AG04449 (cell line): Measurements from ENCODE around the gene SLIT1.
"Not testable (repeated sequence)": the region's sequence is repeated elsewhere in the genome, so short reads cannot be mapped to it uniquely, and the experiment has no call there.

Source experiments
- CTCF ChIA-PET: fragments of 350-600 bp; formaldehyde crosslinking; extraction: SDS; loops from one replicate; lab custom pipeline; 2021; ENCODE audit warnings: antibody characterized with exemption; lab: Yijun Ruan, JAX
- POLR2A ChIA-PET: fragments of 400-600, 350-600 bp; formaldehyde crosslinking; extraction: SDS; loops from one replicate; lab custom pipeline; 2020; ENCODE audit warnings: antibody characterized with exemption, inconsistent platforms; lab: Yijun Ruan, JAX
- DNase-seq: peaks from one replicate; pipeline ENCODE4 v3.0.0-alpha.2; 2010; ENCODE audit warnings: low read depth, low spot score
- H3K4me3 ChIP-seq: 2 replicates; pipeline ENCODE4 v1.5.1; 2011; ENCODE audit warnings: low read depth, mild to moderate bottlenecking, control low read depth, low read length
- TF ChIP-seq, protein P1 (sequence below): IDR thresholded peaks from one replicate; pipeline ENCODE4 v1.5.1; 2011; ENCODE audit warnings: mild to moderate bottlenecking, moderate library complexity, low read length, control low read depth, inconsistent platforms; ENCODE audit not compliant: insufficient read depth; ENCODE audit errors: missing control alignments

Gene SLIT1

DNA sequence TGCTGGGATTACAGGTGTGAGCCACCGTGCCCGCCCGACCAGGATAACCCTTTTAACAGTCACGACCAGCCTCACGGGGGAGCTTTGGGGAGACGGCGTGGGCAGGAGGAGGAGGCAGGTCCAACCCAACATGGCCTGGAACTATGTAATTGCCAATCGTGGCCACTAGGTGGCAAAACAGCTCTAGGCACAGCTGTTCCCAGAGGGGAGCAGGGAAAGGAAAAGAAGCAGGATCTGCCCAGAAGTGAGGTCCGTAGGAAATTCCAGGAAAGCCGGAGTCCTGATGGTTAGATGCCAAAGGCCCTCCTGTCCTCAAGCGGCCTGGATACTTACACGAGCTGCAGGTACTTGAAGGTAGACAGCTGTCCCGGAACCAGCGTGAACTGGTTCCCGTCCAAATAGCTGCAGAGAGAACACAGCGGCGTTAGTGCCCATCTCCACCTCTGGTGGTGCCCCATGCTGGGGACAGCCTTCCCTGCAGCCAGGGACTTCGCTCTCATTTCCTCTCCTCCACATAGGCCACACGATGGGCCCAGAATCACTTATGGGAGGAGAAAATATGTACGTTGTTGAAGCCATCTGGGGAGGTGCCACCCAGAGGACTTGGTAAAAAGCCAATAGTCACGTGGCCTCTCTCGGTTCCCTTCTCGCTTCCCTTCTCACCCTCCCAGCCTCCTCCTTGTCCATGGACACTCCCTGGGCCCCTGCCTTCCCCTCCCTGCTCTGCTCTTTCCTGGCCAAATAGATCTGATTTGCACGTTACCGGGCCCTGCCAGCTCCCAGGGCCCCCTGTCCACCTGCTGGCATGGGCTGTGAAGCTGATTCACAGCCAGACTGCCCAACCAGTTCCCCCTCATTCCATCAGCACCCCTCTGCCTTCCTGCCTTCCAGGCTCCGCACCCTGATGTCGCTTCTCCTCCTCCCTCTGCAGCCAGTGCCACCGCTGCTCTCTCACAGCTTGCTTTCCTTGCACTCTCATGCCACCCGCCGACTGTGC, 148.1 kb downstream of the SLIT1 start:
- TF ChIP-seq, protein P1, sequence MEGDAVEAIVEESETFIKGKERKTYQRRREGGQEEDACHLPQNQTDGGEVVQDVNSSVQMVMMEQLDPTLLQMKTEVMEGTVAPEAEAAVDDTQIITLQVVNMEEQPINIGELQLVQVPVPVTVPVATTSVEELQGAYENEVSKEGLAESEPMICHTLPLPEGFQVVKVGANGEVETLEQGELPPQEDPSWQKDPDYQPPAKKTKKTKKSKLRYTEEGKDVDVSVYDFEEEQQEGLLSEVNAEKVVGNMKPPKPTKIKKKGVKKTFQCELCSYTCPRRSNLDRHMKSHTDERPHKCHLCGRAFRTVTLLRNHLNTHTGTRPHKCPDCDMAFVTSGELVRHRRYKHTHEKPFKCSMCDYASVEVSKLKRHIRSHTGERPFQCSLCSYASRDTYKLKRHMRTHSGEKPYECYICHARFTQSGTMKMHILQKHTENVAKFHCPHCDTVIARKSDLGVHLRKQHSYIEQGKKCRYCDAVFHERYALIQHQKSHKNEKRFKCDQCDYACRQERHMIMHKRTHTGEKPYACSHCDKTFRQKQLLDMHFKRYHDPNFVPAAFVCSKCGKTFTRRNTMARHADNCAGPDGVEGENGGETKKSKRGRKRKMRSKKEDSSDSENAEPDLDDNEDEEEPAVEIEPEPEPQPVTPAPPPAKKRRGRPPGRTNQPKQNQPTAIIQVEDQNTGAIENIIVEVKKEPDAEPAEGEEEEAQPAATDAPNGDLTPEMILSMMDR, result peak; percentile 88
- H3K4me3 ChIP-seq, result peak overlapping the region; percentile 51
- DNase-seq, result no peak
- CTCF ChIA-PET, result interaction anchor here (0.8 to 10.6 kb wide), 44 partner anchors 10 to 642 kb away, joined by 3 to 153 read pairs (median 5); partner anchors contain the start of gene LCOR
- POLR2A ChIA-PET, result no interaction called here

DNA sequence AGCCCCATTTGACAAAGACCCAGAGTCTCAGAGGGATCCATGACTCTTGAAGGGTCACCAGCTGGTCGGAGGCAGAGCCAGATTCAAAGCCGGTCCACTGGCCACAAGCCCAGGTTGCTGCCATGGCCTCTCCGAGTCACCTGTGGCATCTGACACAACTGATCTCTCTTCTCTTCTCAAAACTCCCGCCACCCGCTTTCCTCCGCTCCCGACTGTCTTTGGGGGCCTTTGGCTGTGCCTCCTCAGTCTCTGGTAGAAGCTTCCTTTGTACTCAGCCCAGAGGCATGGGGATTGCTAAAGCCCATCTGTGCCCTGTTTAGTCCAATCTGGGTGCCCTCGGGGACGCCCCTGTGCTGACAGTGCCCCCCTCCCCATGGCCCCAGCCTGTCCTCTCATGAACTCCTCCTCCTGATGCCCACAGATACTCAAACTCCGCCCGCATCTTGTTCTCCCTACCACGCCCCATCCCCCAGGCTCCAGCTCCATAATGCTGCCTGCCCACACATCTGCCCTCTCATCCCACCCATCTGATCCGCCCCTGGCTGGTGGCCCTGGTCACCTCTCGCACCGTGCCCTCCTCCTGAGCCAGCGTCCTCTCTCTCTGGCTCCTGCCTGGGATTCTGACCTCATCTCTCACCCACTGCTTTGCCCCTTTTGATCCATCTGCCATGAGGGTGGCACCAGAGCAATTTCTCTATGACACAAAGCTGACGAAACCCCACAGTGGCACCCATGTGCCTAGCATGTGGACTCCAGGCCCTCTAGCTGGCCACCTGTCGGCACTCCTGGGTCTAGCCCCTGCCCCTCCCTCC, 150.6 kb downstream of the SLIT1 start:
- TF ChIP-seq, protein P1, result no peak
- ChIA-PET CTCF (interaction anchor here (0.8 to 10.6 kb wide), 11 partner anchors 8 to 232 kb away, joined by 3 to 153 read pairs (median 25); no protein-coding TSS in a partner anchor), POLR2A (interaction anchor here (0.7 kb wide), 1 partner anchor 11 kb away, joined by 4 read pairs; no protein-coding TSS in a partner anchor)
- DNase-seq, result no peak
- no peak overlapping the region for H3K4me3 ChIP-seq

DNA sequence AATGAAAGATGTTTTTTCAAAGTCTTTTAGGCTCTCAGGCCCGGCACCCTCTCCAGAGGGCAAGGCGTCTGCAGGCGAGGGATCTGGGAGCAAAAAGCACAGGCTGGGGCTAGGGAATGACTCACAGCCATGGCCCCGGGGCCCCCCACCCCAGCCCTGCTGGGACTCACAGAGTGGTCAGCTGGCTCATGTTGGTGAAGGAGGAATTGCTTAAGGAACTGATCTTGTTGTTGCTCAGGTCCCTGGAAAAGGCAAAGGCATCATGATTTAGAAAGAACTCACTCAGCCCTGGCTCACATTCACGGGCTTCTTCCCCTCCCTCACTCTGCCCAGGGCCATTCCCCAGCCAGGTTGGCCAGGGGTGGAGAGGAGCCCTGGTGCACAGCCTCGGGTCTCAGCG, 151.5 kb downstream of the SLIT1 start:
- ChIA-PET CTCF (interaction anchor here (1.1 to 10.6 kb wide), 6 partner anchors 7 to 200 kb away, joined by 3 to 153 read pairs (median 18); no protein-coding TSS in a partner anchor), POLR2A (no interaction called here)

DNA sequence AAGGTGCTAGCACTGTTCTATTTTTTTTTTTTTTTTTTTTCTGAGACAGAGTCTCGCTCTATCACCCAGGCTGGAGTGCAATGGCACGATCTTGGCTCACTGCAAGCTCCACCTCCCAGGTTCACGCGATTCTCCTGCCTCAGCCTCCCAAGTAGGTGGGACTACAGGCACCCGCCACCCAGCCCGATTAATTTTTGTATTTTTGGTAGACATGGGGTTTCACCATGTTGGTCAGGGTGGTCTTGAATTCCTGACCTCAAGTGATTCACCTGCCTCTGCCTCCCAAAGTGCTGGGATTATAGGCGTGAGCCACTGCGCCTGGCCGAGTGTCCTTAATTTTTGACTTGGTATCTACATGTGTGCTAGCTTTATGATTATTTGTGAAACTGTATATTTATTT, 151.9 kb downstream of the SLIT1 start:
- H3K4me3 ChIP-seq, DNase-seq, POLR2A ChIA-PET: not testable (repeated sequence)
- CTCF ChIA-PET, result interaction anchor here (1.1 to 10.6 kb wide), 5 partner anchors 7 to 639 kb away, joined by 3 to 153 read pairs (median 6); no protein-coding TSS in a partner anchor

More for the DNA sequence above, 151.5 kb downstream of the SLIT1 start:
- TF ChIP-seq, protein P1, result no peak
- H3K4me3 ChIP-seq, result no peak overlapping the region
- DNase-seq, result no peak

DNA sequence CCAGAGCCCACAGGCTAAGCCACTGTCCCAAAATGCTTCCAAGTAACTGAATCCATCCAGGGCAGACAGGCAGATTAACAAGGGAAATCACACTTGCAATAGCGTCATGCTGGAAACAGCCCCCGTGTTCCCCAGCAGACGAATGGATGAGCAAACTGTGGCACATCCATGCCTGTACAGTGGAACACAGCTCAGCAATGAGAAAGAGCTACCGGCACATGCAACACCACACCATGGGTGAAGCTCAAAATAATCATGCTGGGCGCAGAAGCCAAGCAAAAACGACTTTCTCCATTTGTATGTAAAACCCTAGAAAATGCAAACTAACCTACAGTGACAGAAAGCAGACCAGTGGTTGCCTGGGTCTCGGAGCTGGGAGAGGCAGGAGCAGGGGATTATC, 153.1 kb downstream of the SLIT1 start:
- no peak overlapping the region for H3K4me3 ChIP-seq
- POLR2A ChIA-PET, result no interaction called here
- TF ChIP-seq, protein P1, result no peak
- CTCF ChIA-PET, result interaction anchor here (0.7 to 10.6 kb wide), 5 partner anchors 6 to 637 kb away, joined by 3 to 153 read pairs (median 3); no protein-coding TSS in a partner anchor
- no peak for DNase-seq

DNA sequence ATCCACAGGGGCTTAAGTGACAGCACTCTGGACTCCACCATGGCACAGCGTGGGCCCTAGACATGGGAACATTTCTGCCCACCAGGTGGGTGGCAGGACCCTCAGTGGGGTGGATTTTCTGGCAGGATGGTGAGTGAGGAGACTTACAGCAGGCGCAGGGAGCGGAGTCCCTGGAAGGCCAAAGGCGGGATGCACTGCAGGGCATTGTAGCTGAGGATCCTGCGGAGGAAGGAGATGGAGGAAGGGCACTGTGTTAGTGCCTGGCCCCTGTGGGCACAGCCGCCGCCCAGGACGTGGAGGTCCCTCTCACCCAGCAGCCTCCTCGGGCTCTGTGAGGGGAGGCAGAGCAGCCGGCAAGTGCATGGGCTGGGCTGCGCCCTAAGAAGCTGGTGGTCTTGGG, 154.3 kb downstream of the SLIT1 start:
- TF ChIP-seq, protein P1, result no peak
- H3K4me3 ChIP-seq, result no peak overlapping the region
- POLR2A ChIA-PET, result no interaction called here
- DNase-seq, result no peak
- CTCF ChIA-PET, result interaction anchor here (0.6 to 10.6 kb wide), 5 partner anchors 5 to 302 kb away, joined by 3 to 153 read pairs (median 3); no protein-coding TSS in a partner anchor
